HG03066 (cell line): ENCODE results near the gene CRYBA1.
"Not testable (repeated sequence)": the region's sequence is repeated elsewhere in the genome, so short reads cannot be mapped to it uniquely, and the experiment has no call there.

Experiments
- ATAC-seq: cut with Tn5 transposase; IDR thresholded peaks from one replicate; pipeline ENCODE4 v1.9.1; 2021; ENCODE audit warnings: low read depth; ENCODE audit not compliant: unreplicated experiment

Gene CRYBA1, protein sequence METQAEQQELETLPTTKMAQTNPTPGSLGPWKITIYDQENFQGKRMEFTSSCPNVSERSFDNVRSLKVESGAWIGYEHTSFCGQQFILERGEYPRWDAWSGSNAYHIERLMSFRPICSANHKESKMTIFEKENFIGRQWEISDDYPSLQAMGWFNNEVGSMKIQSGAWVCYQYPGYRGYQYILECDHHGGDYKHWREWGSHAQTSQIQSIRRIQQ

DNA sequence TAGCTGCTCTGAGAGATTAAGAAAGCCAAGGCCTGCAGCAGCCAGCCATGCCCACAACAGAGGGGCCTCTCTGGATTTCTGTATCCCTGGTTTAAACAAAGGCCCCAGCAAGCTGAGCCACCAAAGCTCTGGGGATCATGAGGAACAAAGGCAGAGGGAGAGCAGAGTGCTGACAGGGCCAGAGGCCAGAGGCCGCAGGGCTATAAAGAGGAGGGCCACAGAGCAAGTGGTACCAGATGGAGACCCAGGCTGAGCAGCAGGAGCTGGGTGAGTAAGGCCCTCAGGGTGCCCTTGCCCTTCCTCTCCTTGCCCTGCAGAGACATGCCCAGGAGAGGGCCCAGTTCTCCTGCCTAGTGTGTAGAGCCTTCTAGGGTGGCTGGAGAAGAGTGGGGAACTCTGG is at the start of gene CRYBA1:
Gene CRYBA1, plus strand, starts transcription at position 232 of the 400 bp plus-strand sequence. Its CDS starts 5 bp downstream, at position 237.
- no peak for ATAC-seq

DNA sequence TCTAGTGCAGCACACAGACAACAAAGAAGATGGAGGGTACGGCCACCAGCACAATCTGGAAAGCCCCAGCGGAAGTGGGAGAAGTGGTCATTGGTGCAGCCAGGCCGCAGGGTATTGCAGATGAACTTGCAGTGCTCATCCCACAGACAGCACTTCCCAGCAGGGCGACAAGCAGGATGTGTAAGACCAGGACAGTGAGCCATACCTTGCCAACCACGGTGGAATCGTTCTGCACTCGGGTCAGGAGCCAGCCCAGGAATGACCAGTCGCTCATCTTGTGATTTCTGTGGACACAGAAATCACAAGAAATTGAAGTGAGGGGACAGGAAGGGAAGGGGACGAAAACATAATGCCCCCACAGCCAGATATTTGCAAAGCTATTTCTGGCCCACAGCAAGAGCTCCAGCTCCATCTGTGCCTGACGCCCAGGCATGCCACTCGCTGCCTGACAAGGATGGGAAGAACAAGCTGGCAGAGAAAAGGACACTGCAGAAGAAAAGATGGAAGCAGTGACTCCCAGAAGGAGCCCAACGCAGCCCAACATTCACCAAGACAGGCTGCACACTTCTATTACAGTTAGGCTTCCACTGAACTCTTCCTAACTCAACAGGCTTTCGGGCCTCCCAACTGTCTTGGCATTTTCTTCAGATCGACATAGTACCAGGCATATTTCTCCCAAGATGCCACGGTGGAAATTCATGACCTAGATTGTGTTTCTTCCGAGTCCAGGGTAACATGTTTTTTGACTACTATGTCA is 49.0 kb upstream of the CRYBA1 start:
- ATAC-seq: no peak

DNA sequence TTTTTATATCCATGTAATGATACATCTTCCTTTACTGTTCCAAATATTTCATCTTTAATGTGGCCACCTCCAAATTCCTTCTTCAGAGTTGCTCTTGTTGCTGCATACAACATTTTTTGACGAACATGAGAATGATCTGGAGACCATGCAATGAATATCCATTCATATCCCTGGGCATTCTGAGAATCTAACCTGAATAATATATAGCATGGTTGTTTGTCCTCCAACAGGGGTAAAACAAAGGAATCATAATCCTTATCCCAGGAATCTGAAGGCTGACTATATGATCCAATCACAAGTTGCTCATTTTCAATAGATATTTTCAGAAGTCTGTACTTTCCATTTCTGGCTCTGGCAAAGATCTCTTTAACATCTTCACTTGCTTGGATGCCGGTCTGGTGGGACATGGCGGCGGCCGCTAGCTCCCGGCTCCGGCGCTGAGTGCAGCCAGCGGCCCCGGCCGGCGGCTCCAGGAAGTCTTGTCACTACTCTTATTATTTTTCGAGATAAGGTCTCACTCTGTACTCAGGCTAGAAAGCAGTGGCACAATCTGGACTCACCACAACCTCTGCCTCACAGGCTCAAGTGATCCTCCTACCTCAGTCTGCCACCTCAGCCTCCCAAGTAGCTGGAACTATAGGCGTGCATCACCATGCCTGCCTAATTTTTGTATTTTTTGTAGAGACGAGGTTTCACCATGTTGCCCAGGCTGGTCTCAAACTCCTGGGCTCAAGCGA is 42.4 kb upstream of the CRYBA1 start:
- not testable (repeated sequence) for ATAC-seq

DNA sequence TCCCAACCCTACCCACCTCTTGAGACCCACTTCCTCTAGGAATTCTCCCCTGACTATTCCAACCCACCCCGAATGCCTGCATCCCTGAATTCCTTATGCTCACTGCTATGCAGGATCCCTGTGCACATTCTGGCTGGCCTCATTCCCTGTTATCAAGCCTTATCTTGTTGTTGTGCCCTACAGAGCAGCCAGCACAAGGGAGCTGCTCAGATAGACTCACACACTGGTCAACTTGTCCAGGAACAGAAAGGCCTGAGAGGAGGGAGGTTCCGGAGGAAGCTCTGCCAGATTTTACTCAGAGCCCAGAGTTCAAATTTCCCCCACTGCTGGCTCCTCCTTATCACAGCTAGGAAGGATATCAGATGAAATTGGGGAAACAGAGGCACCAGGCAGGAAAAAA is 41.6 kb upstream of the CRYBA1 start:
- ATAC-seq: no peak

DNA sequence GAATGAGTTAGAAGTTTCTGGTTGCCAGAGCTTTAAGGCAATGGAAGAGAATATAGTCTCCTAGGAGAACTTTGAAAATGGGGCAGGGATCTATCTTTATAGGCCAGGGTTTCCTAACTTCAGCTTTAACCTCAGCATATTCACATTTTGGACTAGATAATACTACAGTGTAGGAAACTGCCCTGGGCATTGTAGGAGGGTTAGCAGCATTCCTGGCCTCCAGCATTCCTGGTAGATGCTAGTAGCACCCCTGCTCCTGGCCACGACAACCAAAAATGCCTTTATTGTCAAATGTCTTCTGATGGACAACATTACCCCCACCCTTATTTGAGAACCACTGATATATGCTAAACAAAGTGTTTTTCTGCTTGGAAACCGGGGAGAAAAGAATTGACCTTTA is 38.7 kb upstream of the CRYBA1 start:
- no peak for ATAC-seq

DNA sequence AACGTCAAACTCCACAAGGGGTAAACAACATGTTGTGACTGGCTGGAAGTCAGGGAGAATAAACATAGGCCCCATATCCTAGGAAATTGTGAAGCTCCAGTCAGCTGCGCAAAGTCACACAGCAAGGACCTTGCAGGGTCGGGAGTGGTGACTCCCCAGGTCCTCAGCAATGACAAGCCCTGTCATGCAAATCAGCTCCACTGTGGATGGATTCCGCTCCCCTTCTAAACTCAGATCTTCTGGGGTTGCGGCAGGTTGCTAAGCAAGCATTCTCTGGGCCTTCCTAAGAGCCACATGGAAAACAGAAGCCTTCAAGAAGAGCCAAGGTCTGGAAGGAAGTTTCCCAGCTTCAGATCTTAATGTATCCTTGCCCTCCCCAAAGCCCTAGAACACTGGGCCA is 37.6 kb upstream of the CRYBA1 start:
- no peak for ATAC-seq

DNA sequence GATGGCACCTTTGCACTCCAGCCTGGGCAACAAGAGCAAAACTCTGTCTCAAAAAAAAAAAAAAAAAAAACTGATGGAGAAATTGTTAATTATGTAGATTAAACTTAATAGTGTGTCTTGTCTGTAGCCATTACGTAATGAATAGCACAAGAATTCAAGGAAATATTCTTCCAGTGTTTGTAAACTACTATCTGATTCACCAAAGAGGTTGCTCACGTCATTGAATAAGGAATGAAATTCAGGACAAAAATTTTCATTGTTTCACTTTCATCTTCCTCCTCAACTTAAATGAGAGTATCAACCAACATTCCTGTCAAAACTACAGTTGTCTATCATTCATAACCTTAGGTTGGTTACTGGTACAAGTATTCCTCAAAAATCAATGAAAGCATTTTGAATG is 35.8 kb upstream of the CRYBA1 start:
- ATAC-seq: no peak

DNA sequence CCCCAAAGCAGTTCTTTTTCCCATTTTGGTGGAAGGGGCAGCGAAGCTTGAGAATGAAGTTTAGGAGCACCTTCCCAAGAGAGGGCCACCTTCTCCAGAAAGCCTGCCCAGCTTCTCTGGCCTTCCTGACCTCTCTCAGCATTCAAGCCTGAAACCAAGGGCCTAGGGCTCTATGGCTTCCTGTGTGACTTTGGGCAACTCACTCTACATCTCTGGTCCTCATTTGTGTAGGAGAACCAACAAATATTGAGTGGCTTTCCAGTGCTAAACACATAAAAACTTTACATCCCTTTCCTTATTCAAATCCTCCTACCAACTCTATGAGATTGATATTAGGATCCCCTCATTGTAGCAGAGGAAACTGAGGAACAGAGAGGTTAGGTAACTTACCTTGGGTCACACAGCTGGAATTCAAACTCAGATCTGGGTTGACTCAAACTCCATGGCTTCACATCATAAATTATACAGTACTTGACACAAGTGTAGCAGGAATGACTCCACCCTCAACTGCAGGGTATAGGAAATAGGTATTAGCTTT is 34.5 kb upstream of the CRYBA1 start:
- no peak for ATAC-seq

DNA sequence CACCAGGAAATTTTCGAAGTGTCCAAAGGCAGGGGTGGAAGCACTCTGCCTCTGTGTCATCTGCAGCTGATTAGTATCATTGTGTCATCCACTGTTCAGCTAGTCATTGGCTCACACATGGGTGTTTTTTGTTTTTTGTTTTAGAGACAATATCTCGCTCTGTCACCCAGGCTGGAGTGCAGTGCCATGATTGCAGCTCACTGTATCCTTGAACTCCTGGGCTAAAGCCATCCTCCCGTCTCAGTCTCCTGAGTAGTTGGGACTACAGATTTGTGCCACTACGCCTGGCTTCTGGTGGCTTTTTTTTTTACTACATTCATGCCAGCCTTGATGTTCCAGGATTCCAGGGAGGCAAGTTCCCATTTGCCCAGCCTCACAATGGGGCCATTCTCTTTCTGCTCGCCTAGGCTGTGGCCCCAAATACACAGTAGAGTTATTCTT is 34.0 kb upstream of the CRYBA1 start:
- no peak for ATAC-seq

DNA sequence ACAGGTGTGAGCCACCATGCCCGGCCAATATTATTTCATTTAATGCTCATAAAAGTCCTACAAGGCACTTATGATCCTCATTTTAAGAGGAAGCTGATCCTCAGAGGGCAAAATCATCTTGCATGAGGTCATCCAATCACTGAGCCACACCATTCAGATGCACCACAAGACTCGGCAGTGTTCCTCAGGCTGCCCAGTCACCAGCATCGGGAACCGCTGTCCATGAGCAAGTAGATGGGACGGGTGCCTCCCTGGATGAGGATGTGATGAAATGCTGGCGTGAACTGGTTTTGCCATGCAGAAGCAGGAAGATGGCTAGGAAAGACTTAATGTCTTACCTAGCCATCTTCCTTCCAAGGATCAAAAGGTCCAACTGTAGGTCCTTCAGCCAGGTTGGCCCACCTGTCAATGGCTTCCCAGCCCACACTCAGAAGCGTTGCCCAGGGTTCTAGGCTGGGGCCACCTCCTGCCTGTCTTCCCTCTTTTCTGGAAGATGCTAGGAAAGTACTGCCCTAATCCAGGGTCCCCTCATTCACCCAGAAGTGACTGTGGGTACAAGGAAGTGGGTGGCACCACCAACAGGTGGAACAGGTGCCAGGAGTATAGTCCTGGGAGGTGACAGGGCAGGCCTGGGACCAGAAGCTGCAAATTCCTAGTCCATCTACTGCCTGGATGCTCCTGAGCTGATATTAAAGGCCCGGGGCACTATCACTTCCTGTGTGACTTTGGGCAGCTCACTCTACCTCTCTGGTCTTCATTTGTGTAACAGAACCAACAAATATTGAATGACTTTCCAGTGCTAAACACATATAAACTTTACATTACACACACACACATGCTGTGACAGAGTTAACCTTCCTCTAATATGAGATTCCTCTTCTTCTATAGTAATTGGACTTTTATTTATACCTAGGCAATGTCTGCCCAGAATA is 32.2 kb upstream of the CRYBA1 start:
- ATAC-seq: no peak

DNA sequence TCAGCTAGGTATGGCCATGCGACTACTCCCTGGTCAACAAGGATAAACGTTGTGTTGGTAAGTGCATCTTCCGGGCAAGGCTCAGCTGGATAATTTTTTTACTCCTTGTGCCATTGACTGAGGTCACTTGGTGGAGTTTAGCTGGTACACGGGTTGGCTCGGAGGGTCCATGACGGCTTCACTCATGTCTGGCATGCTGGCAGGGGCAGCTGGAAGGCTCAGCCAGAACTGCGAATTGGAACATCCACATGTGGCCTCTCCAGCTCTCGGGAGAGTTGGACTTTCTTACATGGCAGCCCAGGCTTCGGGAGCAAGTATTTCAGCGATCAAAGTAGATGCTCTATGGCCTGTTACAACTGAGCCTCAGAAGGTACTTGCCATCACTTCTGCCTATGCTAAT is 31.5 kb upstream of the CRYBA1 start:
- ATAC-seq: no peak

DNA sequence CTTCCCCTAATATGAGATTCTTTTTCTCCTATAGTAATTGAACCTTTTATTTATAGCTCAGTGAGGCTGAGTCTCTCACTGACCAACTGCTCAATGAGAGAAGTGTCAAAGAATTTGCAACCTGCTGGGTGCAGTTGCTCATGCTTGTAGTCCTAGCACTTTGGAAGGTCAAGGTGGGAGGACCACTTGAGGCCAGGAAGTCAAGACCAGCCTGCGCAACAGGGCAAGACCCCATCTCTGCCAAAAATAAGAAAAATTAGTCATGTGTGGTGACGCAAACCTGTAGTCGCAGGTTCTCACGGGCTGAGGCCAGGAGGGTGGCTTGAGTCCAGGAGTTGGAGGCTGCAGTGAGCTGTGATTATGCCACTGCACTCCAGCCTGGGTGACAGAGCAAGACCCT is 30.9 kb upstream of the CRYBA1 start:
- no peak for ATAC-seq

DNA sequence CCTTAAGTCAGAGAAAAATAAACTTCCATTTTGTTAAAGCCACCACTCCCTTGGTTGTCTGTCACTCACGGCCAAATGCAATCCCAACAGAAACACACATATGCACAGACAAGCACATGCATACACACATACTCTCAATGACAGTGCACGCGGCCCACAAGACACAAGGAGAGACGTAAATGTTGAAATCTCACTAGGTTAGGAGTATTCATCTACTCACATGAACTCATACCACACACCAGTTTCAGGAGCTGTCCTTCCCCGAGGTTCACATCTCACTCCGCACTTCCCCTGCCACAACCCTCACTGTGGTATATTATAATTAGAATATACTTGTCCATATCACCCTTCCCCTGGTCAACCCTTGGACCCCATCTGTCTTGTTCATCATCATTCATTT is 30.5 kb upstream of the CRYBA1 start:
- no peak for ATAC-seq

DNA sequence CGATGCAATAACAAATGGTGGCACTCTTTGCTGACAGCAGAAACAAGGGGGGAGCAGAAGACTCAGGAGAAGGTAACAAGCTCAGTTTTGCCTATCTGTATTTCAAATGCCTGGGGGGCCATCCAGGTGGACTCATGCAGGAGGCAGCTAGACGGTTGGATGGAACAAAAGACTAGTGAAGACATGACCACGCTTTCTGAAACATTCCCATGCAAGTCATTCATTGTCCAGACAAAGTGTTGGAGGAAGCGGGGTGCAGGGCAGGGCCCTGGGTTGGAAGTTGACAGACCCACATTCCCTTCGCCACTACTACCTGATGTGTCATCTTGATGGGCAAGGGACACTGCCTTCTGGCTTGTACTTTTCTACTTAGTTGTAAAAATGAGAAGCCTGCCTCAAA is 29.8 kb upstream of the CRYBA1 start:
- ATAC-seq: no peak

DNA sequence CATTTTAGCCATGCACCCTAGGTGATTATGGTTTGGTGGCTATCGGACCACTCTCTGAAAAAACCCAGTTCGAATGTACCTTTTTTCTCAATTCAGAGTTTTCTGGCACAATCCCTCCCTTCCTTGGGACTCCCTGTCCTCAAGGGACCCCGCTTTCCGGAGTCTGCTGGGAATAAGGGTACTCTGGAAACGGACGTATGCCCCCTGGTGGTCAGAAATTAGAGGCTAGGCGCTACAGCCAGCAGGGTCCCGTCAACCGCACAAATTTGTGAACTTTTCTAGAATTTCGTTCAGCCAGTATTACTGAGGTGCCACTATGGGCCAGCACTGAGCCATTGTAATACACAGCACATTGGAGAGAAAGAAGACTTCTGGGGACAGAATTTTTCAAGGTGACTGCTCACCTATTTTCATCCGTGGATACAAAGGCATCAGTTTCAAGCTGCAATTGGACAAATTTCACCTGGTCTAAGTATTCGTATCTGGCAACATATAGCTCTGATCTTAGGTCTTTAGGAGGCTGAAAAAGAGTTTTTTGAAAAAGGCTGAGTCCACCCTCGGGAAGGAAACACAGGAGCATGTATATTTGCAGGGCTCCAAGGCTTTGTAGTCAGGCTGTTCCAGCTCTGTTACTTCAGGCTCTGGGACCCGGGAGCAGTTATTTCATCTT is 27.1 kb upstream of the CRYBA1 start:
- no peak for ATAC-seq

DNA sequence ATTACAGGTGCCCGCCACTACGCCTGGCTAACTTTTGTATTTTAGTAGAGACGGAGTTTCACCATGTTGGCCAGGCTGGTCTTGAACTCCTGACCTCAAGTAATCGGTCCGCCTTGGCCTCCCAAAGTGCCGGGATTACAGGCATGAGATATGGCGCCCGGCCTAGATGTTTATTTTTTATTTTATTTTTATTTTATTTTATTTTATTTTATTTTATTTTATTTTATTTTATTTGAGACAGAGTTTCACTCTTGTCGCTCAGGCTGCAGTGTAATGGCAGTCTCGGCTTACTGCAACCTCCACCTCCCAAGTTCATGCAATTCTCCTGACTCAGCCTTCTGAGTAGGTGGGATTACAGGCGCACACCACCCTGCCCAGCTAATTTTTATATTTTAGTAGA is 25.3 kb upstream of the CRYBA1 start:
- ATAC-seq: not testable (repeated sequence)

DNA sequence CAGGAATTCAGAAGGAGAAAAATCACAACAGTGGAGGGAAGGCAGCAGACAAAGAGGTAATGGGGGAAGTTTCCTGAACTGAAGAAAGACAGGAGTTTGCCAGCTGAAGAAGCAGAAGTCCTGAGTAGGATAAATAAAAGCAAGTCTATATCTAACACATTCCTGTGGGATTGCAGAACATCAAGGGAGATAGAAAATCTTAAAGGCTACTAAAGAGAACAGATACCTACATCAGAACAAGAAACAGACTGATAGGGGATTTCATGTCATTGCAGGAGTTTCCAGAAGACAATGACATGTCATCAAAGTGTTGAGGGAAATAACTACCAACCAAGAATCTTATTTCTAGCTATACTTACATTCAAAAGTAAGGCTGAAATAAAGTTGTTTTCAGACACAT is 21.3 kb upstream of the CRYBA1 start:
- ATAC-seq: no peak

DNA sequence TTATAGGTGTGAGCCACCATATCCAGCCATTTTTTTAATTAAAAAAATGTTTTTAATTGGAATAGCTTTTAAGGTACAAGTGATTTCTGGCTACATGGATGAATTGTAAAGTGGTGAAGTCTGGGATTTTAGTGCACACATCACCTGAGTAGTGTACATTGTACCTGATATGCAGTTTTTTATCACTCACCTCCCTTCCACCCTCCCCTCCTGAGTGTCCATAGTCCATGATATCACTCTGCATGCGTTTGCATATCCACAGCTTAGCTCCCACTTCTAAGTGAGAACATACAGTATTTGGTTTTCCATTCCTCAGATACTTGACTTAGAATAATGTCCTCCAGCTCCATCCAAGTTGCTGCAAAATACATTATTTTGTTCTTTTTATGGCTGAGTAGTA is 13.4 kb upstream of the CRYBA1 start:
- ATAC-seq: no peak

DNA sequence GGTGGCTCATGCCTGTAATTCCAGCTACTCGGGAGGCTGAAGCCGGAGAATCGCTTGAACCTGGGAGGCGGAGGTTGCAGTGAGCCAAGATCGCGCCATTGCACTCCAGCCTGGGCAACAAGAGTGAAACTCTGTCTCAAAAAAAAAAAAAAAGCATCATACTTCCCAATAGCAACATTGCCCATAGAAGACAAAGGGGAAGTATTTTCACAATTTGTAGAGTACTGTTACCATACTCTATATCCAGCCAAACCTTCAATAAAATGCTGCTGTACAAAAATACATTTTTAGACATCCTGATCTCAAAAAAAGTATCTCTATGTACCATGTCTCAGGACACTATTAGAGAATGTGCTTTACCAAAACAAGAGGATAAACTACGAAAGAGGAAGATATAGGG is 11.7 kb upstream of the CRYBA1 start:
- not testable (repeated sequence) for ATAC-seq

DNA sequence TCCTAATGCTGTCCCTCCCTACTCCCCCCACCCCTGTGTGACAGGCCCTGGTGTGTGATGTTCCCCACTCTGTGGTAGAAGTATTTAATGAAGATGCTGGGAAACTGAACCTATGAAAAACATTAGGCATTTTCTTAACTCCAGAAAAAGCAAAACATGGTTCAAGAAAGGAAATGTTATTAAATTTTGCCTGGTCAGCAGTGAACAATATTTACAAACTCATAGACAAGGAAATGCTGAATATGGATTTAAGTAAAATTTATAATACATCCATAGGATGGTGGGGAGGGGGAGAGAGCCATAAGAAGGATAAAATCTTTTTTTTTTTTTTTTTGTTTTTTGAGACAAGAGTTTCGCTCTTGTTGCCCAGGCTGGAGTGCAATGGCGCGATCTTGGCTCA is 10.8 kb upstream of the CRYBA1 start:
- ATAC-seq: no peak
